Kidney glomerular epithelial cell (primary cell): ENCODE data around the gene FNBP1.
"Not testable (repeated sequence)": the region's sequence is repeated elsewhere in the genome, so short reads cannot be mapped to it uniquely, and the experiment has no call there.

Source experiments
- DNase-seq: peaks from one replicate; lab custom pipeline; 2025; lab: John Stamatoyannopoulos, UW

FNBP1 gene

GRCh38 chr9:130022566-130023143 lies 20.3 kb downstream of the FNBP1 start:
- DNase-seq = no peak

- DNase-seq = not testable (repeated sequence)
These were observed 21.1 kb downstream of the FNBP1 start for GRCh38 chr9:130021842-130022241.

GRCh38 chr9:130021123-130021522 lies 21.9 kb downstream of the FNBP1 start:
- no peak for DNase-seq

- DNase-seq = no peak
These were observed 22.4 kb downstream of the FNBP1 start for GRCh38 chr9:130020618-130021017.

GRCh38 chr9:130018265-130018664 lies 24.7 kb downstream of the FNBP1 start:
- DNase-seq = no peak

- DNase-seq = not testable (repeated sequence)
These were observed 25.5 kb downstream of the FNBP1 start for GRCh38 chr9:130017510-130017909.

GRCh38 chr9:130017076-130017475 lies 25.9 kb downstream of the FNBP1 start:
- DNase-seq = peak; percentile 73

- no peak for DNase-seq
These were observed 27.5 kb downstream of the FNBP1 start for GRCh38 chr9:130015353-130016019.

GRCh38 chr9:130013326-130013725 lies 29.7 kb downstream of the FNBP1 start:
- DNase-seq = no peak

GRCh38 chr9:130010151-130010988 lies 32.6 kb downstream of the FNBP1 start:
- peak; percentile 26 for DNase-seq

GRCh38 chr9:130009546-130009945 lies 33.4 kb downstream of the FNBP1 start:
- not testable (repeated sequence) for DNase-seq

- DNase-seq = no peak
These were observed 34.5 kb downstream of the FNBP1 start for GRCh38 chr9:130008538-130008937.

GRCh38 chr9:130006952-130007351 lies 36.0 kb downstream of the FNBP1 start:
- DNase-seq = not testable (repeated sequence)

GRCh38 chr9:130003943-130004552 lies 38.9 kb downstream of the FNBP1 start:
- no peak for DNase-seq

GRCh38 chr9:130002320-130002719 lies 40.7 kb downstream of the FNBP1 start:
- no peak for DNase-seq

GRCh38 chr9:130001190-130001589 lies 41.8 kb downstream of the FNBP1 start:
- no peak for DNase-seq

GRCh38 chr9:129999141-129999510 lies 43.9 kb downstream of the FNBP1 start:
- DNase-seq = no peak

GRCh38 chr9:129998491-129999140 lies 44.4 kb downstream of the FNBP1 start:
- DNase-seq = no peak

- DNase-seq = not testable (repeated sequence)
These were observed 45.3 kb downstream of the FNBP1 start for GRCh38 chr9:129997706-129998105.

- no peak for DNase-seq
These were observed 46.7 kb downstream of the FNBP1 start for GRCh38 chr9:129996161-129996830.

- no peak for DNase-seq
These were observed 47.4 kb downstream of the FNBP1 start for GRCh38 chr9:129995409-129996160.
